ENCODE data around the gene SNX13. TPM values are rescaled to one million over a fixed set of nuclear protein-coding genes. Genes with fewer than 3 reads are reported as not detected.
A peak's percentile ranks its signal among the peaks of the same experiment; 100 is the strongest.

The SNX13 gene
- total RNA-seq, 1 experiment from 2014 or later: 29.0 TPM

DNA sequence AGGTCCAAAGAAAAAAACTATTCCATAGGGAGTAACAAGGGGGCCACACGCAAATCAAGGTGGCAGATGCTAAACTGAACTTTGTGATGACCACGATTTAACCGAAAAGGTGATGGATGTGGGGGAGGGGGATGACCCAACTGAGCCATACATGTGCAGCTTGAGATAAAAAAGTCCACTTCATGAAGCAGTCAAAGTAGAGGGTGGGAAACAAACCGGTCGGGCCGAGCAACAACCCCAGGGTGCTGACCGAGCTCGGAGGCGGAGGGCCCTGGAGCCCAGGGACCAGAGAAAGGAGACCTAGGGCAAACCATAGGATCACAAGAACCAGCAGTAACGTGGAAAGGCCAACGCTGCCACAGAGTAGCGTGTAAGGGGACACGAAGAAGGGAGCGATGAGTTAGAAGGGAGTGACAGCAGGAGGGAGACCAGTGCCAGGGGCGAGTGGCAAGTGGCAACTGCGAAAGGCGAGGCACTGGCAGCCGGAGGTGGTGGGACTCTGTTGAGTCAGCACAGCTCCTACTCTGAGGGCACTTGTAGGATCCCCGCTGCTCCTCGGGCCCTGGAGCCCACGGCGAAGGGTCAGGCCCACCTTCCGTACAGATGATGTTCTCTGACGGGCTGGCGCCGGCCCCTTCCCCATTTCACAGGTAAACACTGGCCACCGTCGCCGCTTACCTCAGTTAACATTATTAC is 540 bp downstream of the SNX13 start:
- no peak overlapping the region for H3K23ac ChIP-seq (ENCODE audit: insufficient read length, low read depth, low read length)
- peak overlapping the region; percentile 85 for H3K4me2 ChIP-seq (ENCODE audit: insufficient read depth, insufficient read length, low read length)
- no peak overlapping the region for H3K4ac ChIP-seq (ENCODE audit: low read depth, low read length)
- H3K9ac ChIP-seq (ENCODE audit: extremely low read depth, insufficient read length, low read length): peak overlapping the region; percentile 90
- no peak overlapping the region for H2BK20ac ChIP-seq (ENCODE audit: low read depth, low read length, poor library complexity, severe bottlenecking)
- H2BK12ac ChIP-seq (ENCODE audit: insufficient read length, low read depth, low read length): no peak overlapping the region
- H3K56ac ChIP-seq (ENCODE audit: insufficient read length, low read depth, low read length): no peak overlapping the region
- peaks cover 3% of the 10 kb centered on the region; the same call in 1 of the 2 replicates for H3K4me1 ChIP-seq (ENCODE audit: insufficient read depth, low read length)
- no peaks in the 10 kb centered on the region for H3K36me3 Mint-ChIP-seq (ENCODE audit: insufficient read depth in 1 of 3, low read depth in 3 of 3)
- H3K27me3 Mint-ChIP-seq (ENCODE audit: low read depth): no peaks in the 10 kb centered on the region
- H3K4me1 Mint-ChIP-seq: peaks cover 21 to 23% of the 10 kb centered on the region in 2 experiments
- H3K4me3 Mint-ChIP-seq: peak overlapping the region; percentile 94 to 99
- H3K23me2 ChIP-seq (ENCODE audit: insufficient read length, low read depth, low read length, poor library complexity, severe bottlenecking): peaks cover 8% of the 10 kb centered on the region
- peaks cover 6% of the 10 kb centered on the region; the same call in 1 of the 2 replicates for H3K79me2 ChIP-seq (ENCODE audit: insufficient read depth, low read length)
- H4K91ac ChIP-seq (ENCODE audit: insufficient read length, low read depth, low read length): no peak overlapping the region
- H2AFZ ChIP-seq (ENCODE audit: low read length): no peak overlapping the region
- no peak overlapping the region for H2BK120ac ChIP-seq (ENCODE audit: low read depth, low read length, poor library complexity, severe bottlenecking)
- H4K5ac ChIP-seq (ENCODE audit: insufficient read length, low read depth, low read length): peak overlapping the region; percentile 17
- TF ChIP-seq, protein P1, sequence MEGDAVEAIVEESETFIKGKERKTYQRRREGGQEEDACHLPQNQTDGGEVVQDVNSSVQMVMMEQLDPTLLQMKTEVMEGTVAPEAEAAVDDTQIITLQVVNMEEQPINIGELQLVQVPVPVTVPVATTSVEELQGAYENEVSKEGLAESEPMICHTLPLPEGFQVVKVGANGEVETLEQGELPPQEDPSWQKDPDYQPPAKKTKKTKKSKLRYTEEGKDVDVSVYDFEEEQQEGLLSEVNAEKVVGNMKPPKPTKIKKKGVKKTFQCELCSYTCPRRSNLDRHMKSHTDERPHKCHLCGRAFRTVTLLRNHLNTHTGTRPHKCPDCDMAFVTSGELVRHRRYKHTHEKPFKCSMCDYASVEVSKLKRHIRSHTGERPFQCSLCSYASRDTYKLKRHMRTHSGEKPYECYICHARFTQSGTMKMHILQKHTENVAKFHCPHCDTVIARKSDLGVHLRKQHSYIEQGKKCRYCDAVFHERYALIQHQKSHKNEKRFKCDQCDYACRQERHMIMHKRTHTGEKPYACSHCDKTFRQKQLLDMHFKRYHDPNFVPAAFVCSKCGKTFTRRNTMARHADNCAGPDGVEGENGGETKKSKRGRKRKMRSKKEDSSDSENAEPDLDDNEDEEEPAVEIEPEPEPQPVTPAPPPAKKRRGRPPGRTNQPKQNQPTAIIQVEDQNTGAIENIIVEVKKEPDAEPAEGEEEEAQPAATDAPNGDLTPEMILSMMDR (conservative IDR thresholded peaks at IDR 0.05): no peak
- no peaks in the 10 kb centered on the region for H3K79me1 ChIP-seq (ENCODE audit: insufficient read depth, low read depth, low read length, poor library complexity, severe bottlenecking)
- peak overlapping the region; percentile 62 for H3K18ac ChIP-seq (ENCODE audit: insufficient read length, low read depth, low read length)
- H3K9me3 ChIP-seq (ENCODE audit: control insufficient read depth, low read depth, low read length): no peaks in the 10 kb centered on the region
- no peak overlapping the region for H3K27ac ChIP-seq (ENCODE audit: insufficient read length, low read depth, low read length)
- H3K27ac Mint-ChIP-seq: peak overlapping the region; percentile 95 to 99 (median 99)
- H4K20me1 ChIP-seq (ENCODE audit: control insufficient read depth, insufficient read depth, insufficient read length): no peaks in the 10 kb centered on the region
- no peak overlapping the region for H2AK5ac ChIP-seq (ENCODE audit: insufficient read length, low read length)
- no CpG with 5 or more reads among the region's 29 CpGs for WGBS (ENCODE audit: extremely low coverage, insufficient read length, low lambda C conversion rate)
- H2BK5ac ChIP-seq (ENCODE audit: insufficient read length, low read length): no peak overlapping the region
- H4K8ac ChIP-seq (replicated peaks; ENCODE audit: insufficient read length, low read depth, low read length): no peak overlapping the region
- peak overlapping the region; percentile 62 for H3K14ac ChIP-seq (ENCODE audit: insufficient read depth, low read length)
- H3K9me3 Mint-ChIP-seq: no peaks in the 10 kb centered on the region; a peak in 1 of 5 replicates
- H2BK15ac ChIP-seq (ENCODE audit: low read depth, low read length): no peak overlapping the region
- H3K27me3 ChIP-seq (ENCODE audit: insufficient read depth, low read length): no peaks in the 10 kb centered on the region
- H3T11ph ChIP-seq (ENCODE audit: low read length): no peak overlapping the region
- peak; percentile 55 for DNase-seq
